ENCODE results near the gene POLR2B. TPM values are rescaled to one million over a fixed set of nuclear protein-coding genes. Genes with fewer than 3 reads are reported as not detected.

Gene POLR2B
- total RNA-seq, 2 experiments from 2014 or later = 95.8 to 104 TPM

DNA sequence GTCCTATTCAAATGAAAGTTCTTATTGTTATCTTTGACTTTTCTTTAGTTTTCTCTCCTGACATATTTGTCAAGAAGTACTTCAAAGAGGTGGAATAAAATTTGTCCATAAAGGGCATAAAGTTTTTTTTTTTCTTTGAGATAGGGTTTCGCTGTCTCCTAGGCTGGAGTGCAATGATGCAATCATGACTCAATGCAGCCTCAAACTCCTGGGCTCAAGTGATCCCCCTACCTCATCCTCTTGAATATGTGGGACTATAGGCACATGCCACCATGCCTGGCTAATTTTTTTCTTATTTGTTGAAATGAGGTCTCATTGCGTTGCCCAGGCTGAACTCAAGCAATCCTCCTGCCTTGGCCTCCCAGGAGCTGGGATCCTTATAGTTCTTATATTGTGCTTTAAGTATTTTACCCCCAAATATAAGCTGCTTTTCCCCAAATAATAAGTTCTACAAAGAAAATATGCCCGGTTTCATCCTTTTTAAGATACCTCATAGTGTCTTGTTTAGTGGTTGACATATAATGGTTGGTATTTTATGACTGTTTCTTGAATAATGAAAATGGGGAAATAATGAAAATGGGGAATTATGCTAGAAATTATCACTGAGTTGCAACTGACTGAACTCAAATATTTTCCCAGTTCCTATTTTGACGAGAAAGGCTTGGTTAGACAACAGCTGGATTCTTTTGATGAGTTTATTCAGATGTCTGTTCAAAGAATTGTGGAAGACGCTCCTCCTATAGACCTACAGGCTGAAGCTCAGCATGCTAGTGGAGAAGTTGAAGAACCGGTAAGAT, 11.6 kb downstream of the POLR2B start:
- DNase-seq = no peak
- Mint-ChIP-seq H3K4me1 (ENCODE audit: low read depth) (peaks cover 38% of the 10 kb centered on the region), H3K4me3 (no peak overlapping the region), H3K36me3 (ENCODE audit: low read depth) (peaks cover 50% of the 10 kb centered on the region), H3K27me3 (ENCODE audit: low read depth) (no peaks in the 10 kb centered on the region), H3K27ac (peak overlapping the region; percentile 61), H3K9me3 (no peaks in the 10 kb centered on the region)
- intact Hi-C loops (cut with micrococcal nuclease) = no loop called here
- CTCF ChIA-PET = no interaction called here

DNA sequence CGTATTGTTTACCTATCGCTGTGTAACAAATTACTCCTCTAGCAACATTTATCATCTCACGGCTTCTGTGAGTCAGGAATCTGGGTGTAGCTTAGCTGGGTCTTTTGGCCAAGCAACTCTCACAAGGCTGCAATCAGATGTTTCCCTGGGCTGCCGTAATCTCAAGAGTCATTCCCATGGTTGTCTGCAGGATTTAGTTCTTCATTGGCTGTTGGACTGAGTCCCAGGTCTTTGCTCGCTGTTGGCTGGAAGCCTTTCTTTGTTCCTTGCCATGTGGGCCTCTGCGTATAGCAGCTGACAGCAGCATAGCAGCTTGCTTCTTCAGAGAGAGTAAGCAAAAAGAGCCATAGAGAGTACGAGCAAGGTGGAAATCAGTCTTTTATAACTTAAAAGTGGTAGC, 16.8 kb downstream of the POLR2B start:
- Mint-ChIP-seq H3K36me3 (ENCODE audit: low read depth) (peaks cover 39% of the 10 kb centered on the region), H3K27ac (no peak overlapping the region), H3K9me3 (no peaks in the 10 kb centered on the region), H3K4me1 (ENCODE audit: low read depth) (peaks cover 19% of the 10 kb centered on the region), H3K4me3 (no peak overlapping the region), H3K27me3 (ENCODE audit: low read depth) (no peaks in the 10 kb centered on the region)
- DNase-seq = no peak
- CTCF ChIA-PET = interaction anchor here (1.3 kb wide), 1 partner anchor 17 kb away, joined by 3 read pairs; the partner anchor contains the start of gene POLR2B
- intact Hi-C loops (cut with micrococcal nuclease) = no loop called here

DNA sequence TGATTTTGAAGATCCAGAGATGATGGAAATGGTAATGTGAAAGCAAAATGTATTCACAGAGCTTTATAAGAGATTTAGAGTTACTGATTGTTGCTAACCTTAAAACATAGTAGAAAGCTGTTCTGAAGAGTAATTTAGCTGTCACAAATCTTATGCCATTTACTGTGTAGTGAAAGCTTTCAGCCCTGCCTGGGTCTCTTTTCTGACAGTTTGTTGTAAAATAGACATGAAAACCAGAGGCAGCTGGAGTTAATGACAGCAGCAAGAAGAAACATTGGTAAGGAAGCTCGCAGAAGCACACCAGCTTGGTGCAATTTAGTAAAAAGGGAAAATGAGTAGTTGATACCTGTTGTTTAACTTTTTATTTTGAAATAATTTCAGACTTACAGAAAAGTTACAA, 21.1 kb downstream of the POLR2B start:
- DNase-seq = no peak
- Mint-ChIP-seq H3K4me3 (no peak overlapping the region), H3K4me1 (ENCODE audit: low read depth) (peaks cover 6% of the 10 kb centered on the region), H3K36me3 (ENCODE audit: low read depth) (peaks cover 36% of the 10 kb centered on the region), H3K9me3 (no peaks in the 10 kb centered on the region), H3K27ac (no peak overlapping the region), H3K27me3 (ENCODE audit: low read depth) (no peaks in the 10 kb centered on the region)
- intact Hi-C loops (cut with micrococcal nuclease) = no loop called here
- CTCF ChIA-PET = no interaction called here

DNA sequence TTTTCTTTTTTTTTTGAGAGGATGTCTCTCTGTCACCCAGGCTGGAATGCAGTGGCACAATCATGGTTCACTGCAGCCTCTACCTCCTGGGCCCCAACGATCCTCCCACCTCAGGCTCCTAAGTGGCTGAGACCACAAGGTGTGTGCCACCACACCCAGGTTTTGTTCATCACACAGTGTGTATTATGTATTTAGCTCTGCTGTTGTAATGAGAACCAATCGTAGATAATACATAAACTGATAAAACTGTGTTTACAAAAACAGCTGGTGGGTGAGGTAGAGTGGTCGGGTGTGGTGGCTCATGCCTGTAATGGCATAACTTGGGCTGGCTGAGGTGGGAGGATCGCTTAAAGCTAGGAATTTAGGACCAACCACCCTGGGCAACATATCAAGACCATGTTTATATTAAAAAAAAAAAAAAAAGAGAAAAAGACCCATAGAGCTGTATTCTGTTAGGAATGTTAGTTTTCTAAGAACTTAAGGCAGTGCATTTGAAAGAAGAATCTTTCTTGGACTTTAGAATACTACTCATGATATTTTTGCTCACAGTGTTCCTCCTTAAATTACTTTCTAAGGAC, 34.9 kb downstream of the POLR2B start:
- peaks cover 40% of the 10 kb centered on the region for H3K36me3 Mint-ChIP-seq (ENCODE audit: low read depth)
- no peak for DNase-seq
- intact Hi-C loops (cut with micrococcal nuclease) = no loop called here

DNA sequence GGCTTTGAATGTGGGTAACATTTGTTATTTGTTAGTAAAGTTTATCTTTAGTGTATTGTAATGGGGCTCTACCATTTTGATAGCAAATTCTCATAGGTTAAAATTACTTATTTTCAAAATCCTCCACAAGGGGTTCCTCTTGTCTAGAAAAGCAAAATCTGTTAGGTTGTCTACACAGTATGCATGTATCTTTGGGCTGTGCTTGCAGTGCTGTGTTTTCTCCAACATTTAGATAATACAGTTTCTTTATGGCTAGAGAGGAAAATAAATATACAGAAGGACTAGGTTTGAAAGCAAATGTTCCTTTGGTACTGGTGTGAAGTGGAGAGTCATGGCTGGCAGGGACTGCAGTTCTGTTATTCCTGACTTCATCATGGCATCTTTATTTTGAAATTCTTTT, 40.3 kb downstream of the POLR2B start:
- no peaks in the 10 kb centered on the region for H3K27me3 Mint-ChIP-seq (ENCODE audit: low read depth)
- no peak overlapping the region for H3K27ac Mint-ChIP-seq
- H3K36me3 Mint-ChIP-seq (ENCODE audit: low read depth) = peaks cover 46% of the 10 kb centered on the region
- intact Hi-C loops (cut with micrococcal nuclease) = no loop called here
- no peak for DNase-seq
- H3K9me3 Mint-ChIP-seq = no peaks in the 10 kb centered on the region
- CTCF ChIA-PET = no interaction called here
- no peak overlapping the region for H3K4me3 Mint-ChIP-seq
- H3K4me1 Mint-ChIP-seq (ENCODE audit: low read depth) = peaks cover 2% of the 10 kb centered on the region

More for the DNA sequence above, 34.9 kb downstream of the POLR2B start:
- Mint-ChIP-seq H3K27ac (peak overlapping the region; percentile 8), H3K9me3 (no peaks in the 10 kb centered on the region), H3K27me3 (ENCODE audit: low read depth) (no peaks in the 10 kb centered on the region), H3K4me3 (no peak overlapping the region), H3K4me1 (ENCODE audit: low read depth) (peaks cover 4% of the 10 kb centered on the region)
- CTCF ChIA-PET = no interaction called here

DNA sequence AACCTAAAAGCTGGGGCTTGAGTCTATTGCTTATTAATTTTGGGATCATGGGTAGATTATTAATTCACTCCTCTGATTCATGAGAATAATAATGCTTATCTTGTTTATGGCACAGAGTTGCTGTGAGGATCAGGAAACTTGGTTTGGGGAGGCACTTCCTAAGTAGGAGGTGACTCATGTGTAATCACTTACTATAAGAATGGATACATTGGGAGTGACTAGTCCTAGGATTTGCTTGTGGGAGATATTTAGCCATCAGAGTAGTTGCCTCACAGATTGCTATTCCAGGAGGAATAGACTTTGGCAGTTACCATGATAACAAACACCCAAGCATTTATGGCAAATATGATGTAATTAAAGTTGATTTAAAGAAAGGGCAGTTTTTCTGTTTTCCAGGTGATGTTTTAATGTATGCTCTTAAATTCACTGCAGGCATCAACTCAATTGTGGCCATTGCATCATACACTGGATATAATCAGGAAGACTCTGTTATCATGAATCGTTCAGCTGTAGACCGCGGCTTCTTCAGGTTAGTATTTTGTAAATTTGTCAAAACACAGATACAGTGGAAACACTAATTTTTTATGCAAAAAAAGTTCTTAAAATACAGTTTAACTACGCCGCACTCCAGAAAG, 41.9 kb downstream of the POLR2B start:
- H3K4me3 Mint-ChIP-seq = no peak overlapping the region
- no peak overlapping the region for H3K27ac Mint-ChIP-seq
- peaks cover 2% of the 10 kb centered on the region for H3K4me1 Mint-ChIP-seq (ENCODE audit: low read depth)
- intact Hi-C loops (cut with micrococcal nuclease) = no loop called here
- H3K9me3 Mint-ChIP-seq = no peaks in the 10 kb centered on the region
- no peak for DNase-seq
- H3K36me3 Mint-ChIP-seq (ENCODE audit: low read depth) = peaks cover 52% of the 10 kb centered on the region
- CTCF ChIA-PET = no interaction called here
- H3K27me3 Mint-ChIP-seq (ENCODE audit: low read depth) = no peaks in the 10 kb centered on the region

DNA sequence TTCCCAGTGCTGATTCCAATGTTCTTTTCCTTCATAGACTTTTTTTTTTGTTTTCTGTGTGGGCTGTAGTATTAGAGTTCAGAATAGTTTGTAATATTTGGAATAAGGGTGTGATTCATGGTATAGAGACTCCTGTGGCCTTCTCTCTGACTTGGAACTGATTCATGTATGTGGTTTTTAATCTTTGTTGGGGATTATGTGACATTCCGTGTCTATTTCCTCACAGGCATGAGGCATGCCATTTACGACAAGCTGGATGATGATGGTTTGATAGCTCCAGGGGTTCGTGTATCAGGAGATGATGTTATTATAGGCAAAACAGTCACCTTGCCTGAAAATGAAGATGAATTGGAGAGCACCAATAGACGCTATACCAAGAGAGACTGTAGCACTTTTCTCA, 44.4 kb downstream of the POLR2B start:
- no peaks in the 10 kb centered on the region for H3K9me3 Mint-ChIP-seq
- no peak overlapping the region for H3K4me3 Mint-ChIP-seq
- peaks cover 2% of the 10 kb centered on the region for H3K4me1 Mint-ChIP-seq (ENCODE audit: low read depth)
- CTCF ChIA-PET = no interaction called here
- no peak overlapping the region for H3K27ac Mint-ChIP-seq
- DNase-seq = no peak
- intact Hi-C loops (cut with micrococcal nuclease) = no loop called here
- H3K36me3 Mint-ChIP-seq (ENCODE audit: low read depth) = peaks cover 51% of the 10 kb centered on the region
- H3K27me3 Mint-ChIP-seq (ENCODE audit: low read depth) = no peaks in the 10 kb centered on the region

- CTCF ChIA-PET = interaction anchor here (0.6 to 0.8 kb wide), 2 partner anchors 47 to 74 kb away, joined by 3 to 5 read pairs; no protein-coding TSS in a partner anchor
- no peak overlapping the region for H3K4me3 Mint-ChIP-seq
- H3K4me1 Mint-ChIP-seq (ENCODE audit: low read depth) = no peaks in the 10 kb centered on the region
- intact Hi-C loops (cut with micrococcal nuclease) = no loop called here
- peaks cover 11% of the 10 kb centered on the region for H3K27me3 Mint-ChIP-seq (ENCODE audit: low read depth)
- DNase-seq = no peak
- peaks cover 11% of the 10 kb centered on the region for H3K36me3 Mint-ChIP-seq (ENCODE audit: low read depth)
- H3K27ac Mint-ChIP-seq = no peak overlapping the region
- no peaks in the 10 kb centered on the region for H3K9me3 Mint-ChIP-seq
Measured at GRCh38 chr4:57034520-57034919, 55.8 kb downstream of the POLR2B start.

- Mint-ChIP-seq H3K36me3 (ENCODE audit: low read depth) (no peaks in the 10 kb centered on the region), H3K4me1 (ENCODE audit: low read depth) (no peaks in the 10 kb centered on the region), H3K9me3 (no peaks in the 10 kb centered on the region), H3K4me3 (no peak overlapping the region), H3K27me3 (ENCODE audit: low read depth) (peaks cover 17% of the 10 kb centered on the region), H3K27ac (no peak overlapping the region)
- intact Hi-C loops (cut with micrococcal nuclease) = no loop called here
- DNase-seq = peak; percentile 6
- CTCF ChIA-PET = interaction anchor here (1.8 kb wide), 1 partner anchor 126 kb away, joined by 6 read pairs; no protein-coding TSS in a partner anchor
Measured at GRCh38 chr4:57037982-57038604, 59.4 kb downstream of the POLR2B start.

GRCh38 chr4:57039345-57039744, 60.6 kb downstream of the POLR2B start:
- CTCF ChIA-PET = no interaction called here
- Mint-ChIP-seq H3K36me3 (ENCODE audit: low read depth) (no peaks in the 10 kb centered on the region), H3K9me3 (no peaks in the 10 kb centered on the region), H3K27ac (no peak overlapping the region), H3K4me1 (ENCODE audit: low read depth) (no peaks in the 10 kb centered on the region), H3K4me3 (no peak overlapping the region), H3K27me3 (ENCODE audit: low read depth) (peaks cover 17% of the 10 kb centered on the region)
- DNase-seq = no peak
- intact Hi-C loops (cut with micrococcal nuclease) = no loop called here

DNA sequence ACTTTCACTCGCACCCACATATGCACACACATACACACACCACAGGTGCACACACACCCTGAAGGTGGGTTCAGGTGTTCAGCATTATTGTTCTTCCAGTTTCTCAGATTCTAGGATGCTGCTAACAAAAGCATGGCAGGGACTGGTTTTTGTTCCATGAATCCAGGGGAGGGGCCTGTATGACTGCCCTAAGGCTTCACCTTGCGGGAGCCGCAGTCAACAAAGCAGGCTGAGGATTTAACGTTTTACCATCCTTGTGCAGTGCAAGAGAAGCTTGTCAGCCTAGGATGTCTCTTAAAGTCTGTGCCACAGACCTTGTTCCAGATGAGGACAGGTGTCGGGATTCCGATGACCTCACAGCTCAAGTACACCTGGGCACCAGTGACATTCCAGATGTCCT, 61.8 kb downstream of the POLR2B start:
- Mint-ChIP-seq H3K27ac (no peak overlapping the region), H3K36me3 (ENCODE audit: low read depth) (no peaks in the 10 kb centered on the region), H3K9me3 (no peaks in the 10 kb centered on the region), H3K4me3 (no peak overlapping the region), H3K27me3 (ENCODE audit: low read depth) (peaks cover 17% of the 10 kb centered on the region), H3K4me1 (ENCODE audit: low read depth) (no peaks in the 10 kb centered on the region)
- intact Hi-C loops (cut with micrococcal nuclease) = no loop called here
- CTCF ChIA-PET = interaction anchor here (1.0 kb wide), 1 partner anchor 8 kb away, joined by 3 read pairs; no protein-coding TSS in a partner anchor
- DNase-seq = no peak

- intact Hi-C loops (cut with micrococcal nuclease) = no loop called here
- CTCF ChIA-PET = interaction anchor here (1.0 kb wide), 1 partner anchor 9 kb away, joined by 3 read pairs; no protein-coding TSS in a partner anchor
- H3K4me3 Mint-ChIP-seq = no peak overlapping the region
- H3K27me3 Mint-ChIP-seq (ENCODE audit: low read depth) = peaks cover 20% of the 10 kb centered on the region
- DNase-seq = no peak
- H3K27ac Mint-ChIP-seq = no peak overlapping the region
- no peaks in the 10 kb centered on the region for H3K4me1 Mint-ChIP-seq (ENCODE audit: low read depth)
- H3K9me3 Mint-ChIP-seq = no peaks in the 10 kb centered on the region
- H3K36me3 Mint-ChIP-seq (ENCODE audit: low read depth) = no peaks in the 10 kb centered on the region
Measured at GRCh38 chr4:57041020-57041419, 62.3 kb downstream of the POLR2B start.
